SIG-M5 treated with dmso at 0.1 percent for 504 hours (cell line): Measurements from ENCODE around the gene VOPP1.

Source experiments
- DNase-seq: peaks from one replicate; lab custom pipeline; 2025; ENCODE audit not compliant: unreplicated experiment; lab: John Stamatoyannopoulos, UW

VOPP1 gene

GRCh38 chr7:55440040-55440690 lies 132.1 kb downstream of the VOPP1 start:
- DNase-seq: no peak

- DNase-seq: no peak
These were observed 132.7 kb downstream of the VOPP1 start for GRCh38 chr7:55439627-55440026.

- DNase-seq: no peak
These were observed 133.4 kb downstream of the VOPP1 start for GRCh38 chr7:55438757-55439525.

GRCh38 chr7:55438085-55438756 lies 134.1 kb downstream of the VOPP1 start:
- no peak for DNase-seq

- DNase-seq: no peak
These were observed 134.9 kb downstream of the VOPP1 start for GRCh38 chr7:55437375-55437774.

GRCh38 chr7:55436457-55436856 lies 135.8 kb downstream of the VOPP1 start:
- no peak for DNase-seq

- DNase-seq: no peak
These were observed 136.8 kb downstream of the VOPP1 start for GRCh38 chr7:55435466-55435865.

- peak; percentile 32 for DNase-seq
These were observed 139.1 kb downstream of the VOPP1 start for GRCh38 chr7:55432939-55433784.

- DNase-seq: no peak
These were observed 139.8 kb downstream of the VOPP1 start for GRCh38 chr7:55432506-55432905.

- no peak for DNase-seq
These were observed 140.4 kb downstream of the VOPP1 start for GRCh38 chr7:55431898-55432297.

GRCh38 chr7:55429835-55430499 lies 142.3 kb downstream of the VOPP1 start:
- no peak for DNase-seq

- no peak for DNase-seq
These were observed 144.5 kb downstream of the VOPP1 start for GRCh38 chr7:55427800-55428199.

- DNase-seq: no peak
These were observed 145.0 kb downstream of the VOPP1 start for GRCh38 chr7:55427342-55427741.

- DNase-seq: no peak
These were observed 145.6 kb downstream of the VOPP1 start for GRCh38 chr7:55426676-55427075.

- peak; percentile 38 for DNase-seq
These were observed 147.1 kb downstream of the VOPP1 start for GRCh38 chr7:55425141-55425752.

- DNase-seq: no peak
These were observed 148.4 kb downstream of the VOPP1 start for GRCh38 chr7:55423891-55424290.

- DNase-seq: no peak
These were observed 149.0 kb downstream of the VOPP1 start for GRCh38 chr7:55423277-55423711.
